ENCODE measurements around the gene EFHC1. TPM values are rescaled to one million over a fixed set of nuclear protein-coding genes. Genes with fewer than 3 reads are reported as not detected.

EFHC1 gene
- total RNA-seq, 1 experiment from 2014 or later, result 44.0 TPM

DNA sequence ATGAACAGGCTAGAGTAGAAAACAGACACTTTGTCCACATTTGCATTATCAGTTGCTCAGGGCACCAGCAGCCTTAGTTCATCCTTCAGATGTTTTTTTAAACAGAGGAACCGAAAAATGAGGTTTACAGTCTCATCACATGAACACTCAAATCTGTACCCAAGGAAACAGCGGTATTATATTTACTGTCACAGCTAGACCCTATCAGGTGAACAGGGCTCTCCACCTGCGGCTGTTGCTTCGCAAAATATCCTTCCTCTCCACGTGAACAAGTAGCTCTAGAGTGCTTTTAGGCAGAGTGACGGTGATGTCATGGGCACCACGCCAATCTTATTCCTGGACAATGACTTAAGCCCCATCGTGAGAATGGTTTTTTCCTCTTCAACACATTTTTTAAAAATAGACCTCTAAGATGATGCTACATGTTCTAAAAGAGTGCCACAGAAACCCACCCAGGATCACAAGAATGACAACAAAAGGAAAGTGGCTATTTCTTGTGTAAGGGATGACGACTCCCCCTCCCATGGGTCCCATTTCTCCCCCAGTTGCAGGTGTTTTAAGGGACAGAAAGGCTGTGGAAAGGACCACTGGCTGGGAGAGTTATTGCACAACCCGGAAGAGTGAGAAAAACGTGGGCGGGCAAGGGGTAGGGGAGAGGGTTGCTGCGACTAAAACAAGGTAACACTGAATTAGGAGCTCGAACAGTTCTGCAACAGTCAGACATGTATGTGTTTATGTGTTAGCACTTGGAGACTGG, 77.7 kb downstream of the EFHC1 start:
- Histone ChIP-seq H4K20me1 (ENCODE audit: insufficient read depth, low read depth, low read length) (no peaks in the 10 kb centered on the region), H3K4me2 (ENCODE audit: low read depth, low read length, poor library complexity, severe bottlenecking) (no peak overlapping the region), H3K27me3 (ENCODE audit: low read length) (no peaks in the 10 kb centered on the region), H3K27ac (ENCODE audit: low read length) (no peak overlapping the region), H3K36me3 (ENCODE audit: insufficient read depth, low read length) (0 out of 2 replicates have a peak, but pooled peaks cover 2% of the 10 kb centered on the region), H2AFZ (ENCODE audit: low read length) (no peak overlapping the region), H3K9ac (ENCODE audit: low read length) (no peak overlapping the region), H3K4me3 (ENCODE audit: low read length) (no peak overlapping the region), H3K79me2 (ENCODE audit: low read length) (no peaks in the 10 kb centered on the region), H3K9me2 (replicated peaks; ENCODE audit: insufficient read depth, low read length) (no peaks in the 10 kb centered on the region), H3K9me3 (ENCODE audit: low read length) (no peaks in the 10 kb centered on the region), H3K4me1 (ENCODE audit: low read length) (peaks cover 35% of the 10 kb centered on the region)
- DNase-seq, result no peak

- no peak overlapping the region for H3K4me2 ChIP-seq (ENCODE audit: low read depth, low read length, poor library complexity, severe bottlenecking)
- no peak overlapping the region for H3K27ac ChIP-seq (ENCODE audit: low read length)
- no peak for DNase-seq
- peaks cover 41% of the 10 kb centered on the region for H3K4me1 ChIP-seq (ENCODE audit: low read length)
- H4K20me1 ChIP-seq (ENCODE audit: insufficient read depth, low read depth, low read length), result no peaks in the 10 kb centered on the region
- no peaks in the 10 kb centered on the region for H3K79me2 ChIP-seq (ENCODE audit: low read length)
- H3K9me3 ChIP-seq (ENCODE audit: low read length), result no peaks in the 10 kb centered on the region
- H2AFZ ChIP-seq (ENCODE audit: low read length), result no peak overlapping the region
- no peak overlapping the region for H3K4me3 ChIP-seq (ENCODE audit: low read length)
- H3K9me2 ChIP-seq (replicated peaks; ENCODE audit: insufficient read depth, low read length), result no peaks in the 10 kb centered on the region
- no peak overlapping the region for H3K9ac ChIP-seq (ENCODE audit: low read length)
- H3K27me3 ChIP-seq (ENCODE audit: low read length), result no peaks in the 10 kb centered on the region
- 0 out of 2 replicates have a peak, but pooled peaks cover 2% of the 10 kb centered on the region for H3K36me3 ChIP-seq (ENCODE audit: insufficient read depth, low read length)
Observed at GRCh38 chr6:52498538-52499017, 78.4 kb downstream of the EFHC1 start.

DNA sequence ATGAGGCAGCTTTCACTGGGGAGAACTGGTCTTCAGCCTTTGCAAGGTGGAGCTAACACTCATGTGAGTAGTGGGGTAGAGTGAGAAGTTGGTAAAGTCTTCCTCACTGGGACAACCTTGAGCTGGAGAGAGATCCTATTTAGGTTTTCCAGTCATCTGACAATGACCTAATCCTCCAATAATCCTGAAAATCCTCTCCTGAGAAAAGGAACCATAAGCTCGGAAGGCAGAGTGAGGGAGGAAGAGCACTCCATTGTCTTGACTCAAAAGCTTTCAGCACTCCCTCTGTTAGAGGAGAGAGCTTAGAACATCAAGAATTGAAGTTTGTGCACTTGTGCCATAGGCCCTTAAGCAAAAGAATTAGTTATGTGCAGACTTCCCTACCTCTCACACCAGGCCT, 78.9 kb downstream of the EFHC1 start:
- H3K9me3 ChIP-seq (ENCODE audit: low read length), result no peaks in the 10 kb centered on the region
- H3K4me3 ChIP-seq (ENCODE audit: low read length), result no peak overlapping the region
- H3K79me2 ChIP-seq (ENCODE audit: low read length), result no peaks in the 10 kb centered on the region
- no peaks in the 10 kb centered on the region for H4K20me1 ChIP-seq (ENCODE audit: insufficient read depth, low read depth, low read length)
- no peak for DNase-seq
- peaks cover 46% of the 10 kb centered on the region for H3K4me1 ChIP-seq (ENCODE audit: low read length)
- no peaks in the 10 kb centered on the region for H3K27me3 ChIP-seq (ENCODE audit: low read length)
- no peaks in the 10 kb centered on the region for H3K9me2 ChIP-seq (replicated peaks; ENCODE audit: insufficient read depth, low read length)
- H3K4me2 ChIP-seq (ENCODE audit: low read depth, low read length, poor library complexity, severe bottlenecking), result no peak overlapping the region
- no peak overlapping the region for H3K27ac ChIP-seq (ENCODE audit: low read length)
- no peak overlapping the region for H2AFZ ChIP-seq (ENCODE audit: low read length)
- H3K36me3 ChIP-seq (ENCODE audit: insufficient read depth, low read length), result 0 out of 2 replicates have a peak, but pooled peaks cover 2% of the 10 kb centered on the region
- H3K9ac ChIP-seq (ENCODE audit: low read length), result no peak overlapping the region

- H3K4me3 ChIP-seq (ENCODE audit: low read length), result no peak overlapping the region
- H3K4me2 ChIP-seq (ENCODE audit: low read depth, low read length, poor library complexity, severe bottlenecking), result no peak overlapping the region
Observed at GRCh38 chr6:52499681-52500236, 79.6 kb downstream of the EFHC1 start.

DNA sequence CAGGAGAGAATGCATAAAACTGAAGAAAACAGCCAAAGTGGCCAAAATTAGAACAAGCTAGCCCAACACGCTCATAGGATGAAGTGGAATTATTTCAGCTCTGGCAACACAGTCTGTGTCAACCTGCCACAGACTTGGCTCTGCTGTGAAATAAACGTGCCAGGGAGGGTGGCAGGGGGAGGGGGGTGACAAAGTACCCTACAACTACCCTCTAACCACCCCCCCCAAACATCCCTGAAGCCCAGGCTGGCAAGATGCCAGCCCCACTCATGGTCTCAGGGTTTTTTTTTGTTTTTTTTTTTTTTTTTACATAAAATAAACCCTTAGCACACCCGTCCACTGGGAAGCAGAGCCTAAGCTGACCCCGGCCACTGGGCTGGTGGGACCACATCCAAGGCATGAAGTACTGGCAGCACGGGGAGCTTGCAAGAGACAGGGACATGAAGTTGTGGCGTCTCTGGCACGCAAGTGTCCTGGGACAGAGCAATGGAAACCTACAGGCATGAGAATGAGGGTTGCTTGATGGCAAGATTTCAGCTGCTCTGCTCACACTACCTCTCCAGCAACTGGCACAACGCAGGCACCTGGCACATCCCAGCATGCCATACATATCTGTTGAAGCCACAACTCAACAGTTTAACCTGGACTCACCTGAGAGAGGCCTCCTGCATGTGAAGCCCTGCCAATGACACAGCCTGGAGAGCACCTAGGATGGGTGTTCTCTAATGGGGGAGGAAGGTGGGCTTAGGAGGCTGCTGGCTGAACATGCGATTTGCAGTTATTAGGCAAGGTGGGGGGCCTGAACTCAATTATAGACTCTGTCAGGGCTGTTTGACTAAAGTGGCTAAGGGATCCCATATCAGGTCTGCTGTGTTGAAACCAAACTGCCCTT, 80.3 kb downstream of the EFHC1 start:
- Histone ChIP-seq H3K9me2 (replicated peaks; ENCODE audit: insufficient read depth, low read length) (no peaks in the 10 kb centered on the region), H3K4me2 (ENCODE audit: low read depth, low read length, poor library complexity, severe bottlenecking) (no peak overlapping the region), H3K36me3 (ENCODE audit: insufficient read depth, low read length) (0 out of 2 replicates have a peak, but pooled peaks cover 5% of the 10 kb centered on the region), H2AFZ (ENCODE audit: low read length) (no peak overlapping the region), H3K9ac (ENCODE audit: low read length) (no peak overlapping the region), H3K79me2 (ENCODE audit: low read length) (no peaks in the 10 kb centered on the region), H3K9me3 (ENCODE audit: low read length) (no peaks in the 10 kb centered on the region), H3K27me3 (ENCODE audit: low read length) (no peaks in the 10 kb centered on the region), H3K27ac (ENCODE audit: low read length) (no peak overlapping the region), H3K4me1 (ENCODE audit: low read length) (peaks cover 46% of the 10 kb centered on the region), H3K4me3 (ENCODE audit: low read length) (no peak overlapping the region), H4K20me1 (ENCODE audit: insufficient read depth, low read depth, low read length) (no peaks in the 10 kb centered on the region)
- no peak for DNase-seq

More at GRCh38 chr6:52499681-52500236, 79.6 kb downstream of the EFHC1 start:
- Histone ChIP-seq H4K20me1 (ENCODE audit: insufficient read depth, low read depth, low read length) (no peaks in the 10 kb centered on the region), H3K9ac (ENCODE audit: low read length) (no peak overlapping the region), H3K36me3 (ENCODE audit: insufficient read depth, low read length) (0 out of 2 replicates have a peak, but pooled peaks cover 2% of the 10 kb centered on the region), H3K4me1 (ENCODE audit: low read length) (peaks cover 46% of the 10 kb centered on the region), H2AFZ (ENCODE audit: low read length) (no peak overlapping the region), H3K9me2 (replicated peaks; ENCODE audit: insufficient read depth, low read length) (no peaks in the 10 kb centered on the region), H3K79me2 (ENCODE audit: low read length) (no peaks in the 10 kb centered on the region), H3K9me3 (ENCODE audit: low read length) (no peaks in the 10 kb centered on the region), H3K27ac (ENCODE audit: low read length) (no peak overlapping the region), H3K27me3 (ENCODE audit: low read length) (no peaks in the 10 kb centered on the region)
- DNase-seq, result peak; percentile 47

DNA sequence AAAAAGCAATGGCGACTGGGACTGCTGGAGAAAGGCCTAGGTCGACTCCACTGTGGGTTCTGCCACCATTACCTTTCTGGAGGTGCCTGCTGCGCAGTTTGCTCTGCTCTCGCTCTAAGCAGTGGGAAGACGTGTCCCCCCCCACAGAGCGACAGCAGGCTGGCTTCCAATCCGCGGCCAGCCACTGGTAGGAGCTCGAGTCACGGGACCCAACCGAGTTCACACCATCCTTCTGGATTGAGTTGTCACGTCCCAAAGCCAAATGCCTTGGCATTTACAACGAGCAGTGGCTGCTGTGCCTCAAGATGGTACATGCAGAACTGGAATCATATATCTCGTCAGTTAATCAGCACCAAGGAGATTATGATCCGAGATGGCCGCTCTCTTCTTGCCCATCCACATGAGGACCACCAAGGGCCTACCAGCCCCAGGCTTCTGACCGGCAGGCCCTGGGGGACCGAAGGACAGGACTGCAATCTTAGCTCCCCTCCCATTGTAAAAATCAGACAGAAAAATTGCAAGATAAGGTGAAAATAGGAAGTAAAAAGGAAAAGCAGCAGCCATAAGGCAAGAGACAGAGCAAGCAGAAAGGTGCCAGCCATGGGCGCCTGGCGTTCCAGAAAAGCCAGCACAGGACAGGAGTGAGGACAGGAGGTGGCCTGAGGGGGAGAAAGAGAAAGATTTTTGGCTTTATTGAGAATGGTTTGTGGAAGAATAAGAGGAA, 82.3 kb downstream of the EFHC1 start:
- Histone ChIP-seq H3K4me1 (ENCODE audit: low read length) (peaks cover 41% of the 10 kb centered on the region), H3K4me3 (ENCODE audit: low read length) (no peak overlapping the region), H2AFZ (ENCODE audit: low read length) (no peak overlapping the region), H4K20me1 (ENCODE audit: insufficient read depth, low read depth, low read length) (no peaks in the 10 kb centered on the region), H3K9me3 (ENCODE audit: low read length) (no peaks in the 10 kb centered on the region), H3K9me2 (replicated peaks; ENCODE audit: insufficient read depth, low read length) (no peaks in the 10 kb centered on the region), H3K4me2 (ENCODE audit: low read depth, low read length, poor library complexity, severe bottlenecking) (no peak overlapping the region), H3K27me3 (ENCODE audit: low read length) (no peaks in the 10 kb centered on the region), H3K27ac (ENCODE audit: low read length) (no peak overlapping the region), H3K36me3 (ENCODE audit: insufficient read depth, low read length) (peaks cover 7% of the 10 kb centered on the region; the same call in 1 of the 2 replicates), H3K9ac (ENCODE audit: low read length) (no peak overlapping the region), H3K79me2 (ENCODE audit: low read length) (no peaks in the 10 kb centered on the region)
- no peak for DNase-seq

GRCh38 chr6:52503323-52503747, 83.2 kb downstream of the EFHC1 start:
- no peaks in the 10 kb centered on the region for H3K9me3 ChIP-seq (ENCODE audit: low read length)
- H3K27ac ChIP-seq (ENCODE audit: low read length), result no peak overlapping the region
- H3K27me3 ChIP-seq (ENCODE audit: low read length), result no peaks in the 10 kb centered on the region
- H3K4me3 ChIP-seq (ENCODE audit: low read length), result no peak overlapping the region
- no peaks in the 10 kb centered on the region for H3K79me2 ChIP-seq (ENCODE audit: low read length)
- H4K20me1 ChIP-seq (ENCODE audit: insufficient read depth, low read depth, low read length), result no peaks in the 10 kb centered on the region
- no peak overlapping the region for H3K9ac ChIP-seq (ENCODE audit: low read length)
- H3K4me2 ChIP-seq (ENCODE audit: low read depth, low read length, poor library complexity, severe bottlenecking), result no peak overlapping the region
- peaks cover 32% of the 10 kb centered on the region for H3K4me1 ChIP-seq (ENCODE audit: low read length)
- H2AFZ ChIP-seq (ENCODE audit: low read length), result no peak overlapping the region
- DNase-seq, result peak; percentile 64
- no peaks in the 10 kb centered on the region for H3K9me2 ChIP-seq (replicated peaks; ENCODE audit: insufficient read depth, low read length)
- H3K36me3 ChIP-seq (ENCODE audit: insufficient read depth, low read length), result peaks cover 6% of the 10 kb centered on the region; the same call in 1 of the 2 replicates
